ENCODE results near the gene LRRC8A. TPM values are rescaled to one million over a fixed set of nuclear protein-coding genes. Genes with fewer than 3 reads are reported as not detected.
A peak's percentile ranks its signal among the peaks of the same experiment; 100 is the strongest.

LRRC8A gene
- total RNA-seq, 2 donors from 2014 or later, result 54.6 to 58.7 TPM

- peak; percentile 89 for DNase-seq
- peaks cover 50% of the 10 kb centered on the region for H3K36me3 Mint-ChIP-seq (ENCODE audit: low read depth)
- 72 to 82% methylated on average over 8 to 15 of the region's 15 CpGs for WGBS, 2 experiments (ENCODE audit: insufficient coverage in 1 of 2, insufficient read length in 1 of 2)
- H3K27me3 Mint-ChIP-seq (ENCODE audit: insufficient read depth), result no peaks in the 10 kb centered on the region
- peak overlapping the region; percentile 19 for H3K4me3 Mint-ChIP-seq
- Histone ChIP-seq H3K36me3 (ENCODE audit: control insufficient read depth, insufficient read depth, low read length) (peaks cover 80% of the 10 kb centered on the region), H3K9ac (ENCODE audit: extremely low read depth, low read length, poor library complexity, severe bottlenecking) (peak overlapping the region; percentile 26), H3K27me3 (ENCODE audit: control insufficient read depth, insufficient read depth, low read length, poor library complexity, severe bottlenecking) (no peaks in the 10 kb centered on the region), H3K27ac (ENCODE audit: low read depth, low read length) (peak overlapping the region; percentile 30), H3K4me1 (ENCODE audit: control insufficient read depth, insufficient read depth, low read length) (peaks cover 16% of the 10 kb centered on the region), H3K9me3 (ENCODE audit: control insufficient read depth, low read length) (no peaks in the 10 kb centered on the region), H3K4me3 (ENCODE audit: low read length) (no peak overlapping the region)
- TF ChIP-seq, protein P1, sequence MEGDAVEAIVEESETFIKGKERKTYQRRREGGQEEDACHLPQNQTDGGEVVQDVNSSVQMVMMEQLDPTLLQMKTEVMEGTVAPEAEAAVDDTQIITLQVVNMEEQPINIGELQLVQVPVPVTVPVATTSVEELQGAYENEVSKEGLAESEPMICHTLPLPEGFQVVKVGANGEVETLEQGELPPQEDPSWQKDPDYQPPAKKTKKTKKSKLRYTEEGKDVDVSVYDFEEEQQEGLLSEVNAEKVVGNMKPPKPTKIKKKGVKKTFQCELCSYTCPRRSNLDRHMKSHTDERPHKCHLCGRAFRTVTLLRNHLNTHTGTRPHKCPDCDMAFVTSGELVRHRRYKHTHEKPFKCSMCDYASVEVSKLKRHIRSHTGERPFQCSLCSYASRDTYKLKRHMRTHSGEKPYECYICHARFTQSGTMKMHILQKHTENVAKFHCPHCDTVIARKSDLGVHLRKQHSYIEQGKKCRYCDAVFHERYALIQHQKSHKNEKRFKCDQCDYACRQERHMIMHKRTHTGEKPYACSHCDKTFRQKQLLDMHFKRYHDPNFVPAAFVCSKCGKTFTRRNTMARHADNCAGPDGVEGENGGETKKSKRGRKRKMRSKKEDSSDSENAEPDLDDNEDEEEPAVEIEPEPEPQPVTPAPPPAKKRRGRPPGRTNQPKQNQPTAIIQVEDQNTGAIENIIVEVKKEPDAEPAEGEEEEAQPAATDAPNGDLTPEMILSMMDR (conservative IDR thresholded peaks at IDR 0.05), result no peak
- H3K9me3 Mint-ChIP-seq, result no peaks in the 10 kb centered on the region
- H3K4me1 Mint-ChIP-seq, result peaks cover 26% of the 10 kb centered on the region
- peak overlapping the region; percentile 92 for H3K27ac Mint-ChIP-seq
These were observed 30.4 kb downstream of the LRRC8A start for GRCh38 chr9:128912270-128912853.

DNA sequence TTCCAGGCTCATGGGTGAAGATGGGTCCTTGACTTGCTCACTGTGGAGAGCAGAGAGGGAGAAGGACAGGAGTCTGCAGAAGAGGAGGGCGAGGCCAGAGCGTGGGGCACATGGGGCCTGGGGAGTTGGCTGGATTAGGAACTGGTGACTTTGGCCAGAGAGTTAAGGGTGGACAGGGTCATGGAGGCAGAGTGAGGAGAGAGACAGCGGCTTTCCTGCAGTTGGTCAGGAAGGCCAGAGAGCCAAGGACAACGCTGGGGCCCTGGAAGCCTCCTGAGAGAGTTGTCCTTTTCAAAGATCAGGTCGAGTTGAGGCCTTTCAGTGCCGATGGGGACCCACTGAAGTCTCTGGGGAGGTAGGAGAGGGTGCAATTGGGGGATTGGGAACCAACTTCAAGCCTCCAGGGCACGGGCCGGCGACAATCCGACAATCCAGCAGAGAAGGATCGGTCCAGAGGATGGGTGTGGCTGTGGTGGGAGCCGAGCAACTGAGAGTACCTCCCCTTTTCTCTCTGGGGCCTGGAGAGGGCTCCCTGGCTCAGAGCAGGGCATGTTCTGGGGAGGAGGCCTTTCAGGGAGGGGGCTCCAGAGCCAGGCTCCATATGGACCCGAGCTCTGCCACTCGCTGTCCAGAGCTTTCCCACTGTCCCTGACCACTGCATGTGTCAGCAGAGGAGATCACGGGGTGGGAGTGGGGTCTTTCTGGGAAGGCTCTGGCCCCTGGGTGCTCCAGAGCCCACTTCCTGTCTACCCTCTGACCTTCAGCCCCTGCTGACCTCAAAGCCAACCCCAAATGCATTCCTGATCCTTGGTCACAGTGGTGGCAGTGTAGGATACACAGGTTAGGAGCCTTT is 31.3 kb downstream of the LRRC8A start:
- H3K4me3 Mint-ChIP-seq, result peak overlapping the region; percentile 19
- peaks cover 26% of the 10 kb centered on the region for H3K4me1 Mint-ChIP-seq
- 91 to 100% methylated on average over 7 to 15 of the region's 15 CpGs for WGBS, 2 experiments (ENCODE audit: insufficient coverage in 1 of 2, insufficient read length in 1 of 2)
- Histone ChIP-seq H3K4me1 (ENCODE audit: control insufficient read depth, insufficient read depth, low read length) (peaks cover 16% of the 10 kb centered on the region), H3K27ac (ENCODE audit: low read depth, low read length) (no peak overlapping the region), H3K4me3 (ENCODE audit: low read length) (no peak overlapping the region), H3K27me3 (ENCODE audit: control insufficient read depth, insufficient read depth, low read length, poor library complexity, severe bottlenecking) (no peaks in the 10 kb centered on the region), H3K36me3 (ENCODE audit: control insufficient read depth, insufficient read depth, low read length) (peaks cover 79% of the 10 kb centered on the region), H3K9me3 (ENCODE audit: control insufficient read depth, low read length) (no peaks in the 10 kb centered on the region), H3K9ac (ENCODE audit: extremely low read depth, low read length, poor library complexity, severe bottlenecking) (no peak overlapping the region)
- H3K27me3 Mint-ChIP-seq (ENCODE audit: insufficient read depth), result no peaks in the 10 kb centered on the region
- peak overlapping the region; percentile 92 for H3K27ac Mint-ChIP-seq
- TF ChIP-seq, protein P1 (conservative IDR thresholded peaks at IDR 0.05), result no peak
- peak; percentile 51 for DNase-seq
- peaks cover 49% of the 10 kb centered on the region for H3K36me3 Mint-ChIP-seq (ENCODE audit: low read depth)
- H3K9me3 Mint-ChIP-seq, result no peaks in the 10 kb centered on the region

- no peak overlapping the region for H3K27ac ChIP-seq (ENCODE audit: low read depth, low read length)
- H3K9me3 ChIP-seq (ENCODE audit: control insufficient read depth, low read length), result no peaks in the 10 kb centered on the region
- DNase-seq, result no peak
- no peak overlapping the region for H3K4me3 ChIP-seq (ENCODE audit: low read length)
- no peaks in the 10 kb centered on the region for H3K9me3 Mint-ChIP-seq
- peaks cover 26% of the 10 kb centered on the region for H3K4me1 Mint-ChIP-seq
- no peak overlapping the region for H3K9ac ChIP-seq (ENCODE audit: extremely low read depth, low read length, poor library complexity, severe bottlenecking)
- peaks cover 73% of the 10 kb centered on the region for H3K36me3 ChIP-seq (ENCODE audit: control insufficient read depth, insufficient read depth, low read length)
- H3K27me3 ChIP-seq (ENCODE audit: control insufficient read depth, insufficient read depth, low read length, poor library complexity, severe bottlenecking), result no peaks in the 10 kb centered on the region
- TF ChIP-seq, protein P1 (conservative IDR thresholded peaks at IDR 0.05), result no peak
- H3K36me3 Mint-ChIP-seq (ENCODE audit: low read depth), result peaks cover 43% of the 10 kb centered on the region
- no peak overlapping the region for H3K4me3 Mint-ChIP-seq
- peaks cover 16% of the 10 kb centered on the region for H3K4me1 ChIP-seq (ENCODE audit: control insufficient read depth, insufficient read depth, low read length)
- WGBS, 2 experiments (ENCODE audit: insufficient coverage in 1 of 2, insufficient read length in 1 of 2), result 90 to 94% methylated on average over 14 to 23 of the region's 23 CpGs
- no peaks in the 10 kb centered on the region for H3K27me3 Mint-ChIP-seq (ENCODE audit: insufficient read depth)
- H3K27ac Mint-ChIP-seq, result no peak overlapping the region
These were observed 32.3 kb downstream of the LRRC8A start for GRCh38 chr9:128913995-128914772.
